ENCODE data around the gene ANAPC7.
"Not testable (repeated sequence)": the region's sequence is repeated elsewhere in the genome, so short reads cannot be mapped to it uniquely, and the experiment has no call there.

Gene ANAPC7

DNA sequence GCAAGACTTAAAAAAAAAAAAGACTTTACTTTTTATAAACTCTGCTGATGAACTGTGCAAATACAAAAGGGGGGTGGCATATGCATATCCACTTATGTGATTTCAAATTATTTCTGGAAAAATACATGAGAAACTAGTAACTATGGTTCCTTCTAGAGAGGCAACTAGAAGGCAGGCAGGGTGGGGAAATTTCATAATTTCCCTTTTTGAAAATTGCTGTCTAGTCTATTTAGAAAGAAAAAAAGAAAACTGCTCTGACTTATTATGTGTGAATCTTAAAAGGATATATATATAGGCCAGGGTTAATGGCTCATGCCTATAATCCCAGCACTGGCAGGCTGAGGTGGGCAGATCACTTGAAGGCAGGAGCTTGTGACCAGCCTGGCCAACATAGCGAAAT lies 42.3 kb downstream of the ANAPC7 start:
- DNase-seq (ENCODE audit: low read depth in 1 of 2, low spot score in 1 of 2): no peak
- TF ChIP-seq, protein P1, sequence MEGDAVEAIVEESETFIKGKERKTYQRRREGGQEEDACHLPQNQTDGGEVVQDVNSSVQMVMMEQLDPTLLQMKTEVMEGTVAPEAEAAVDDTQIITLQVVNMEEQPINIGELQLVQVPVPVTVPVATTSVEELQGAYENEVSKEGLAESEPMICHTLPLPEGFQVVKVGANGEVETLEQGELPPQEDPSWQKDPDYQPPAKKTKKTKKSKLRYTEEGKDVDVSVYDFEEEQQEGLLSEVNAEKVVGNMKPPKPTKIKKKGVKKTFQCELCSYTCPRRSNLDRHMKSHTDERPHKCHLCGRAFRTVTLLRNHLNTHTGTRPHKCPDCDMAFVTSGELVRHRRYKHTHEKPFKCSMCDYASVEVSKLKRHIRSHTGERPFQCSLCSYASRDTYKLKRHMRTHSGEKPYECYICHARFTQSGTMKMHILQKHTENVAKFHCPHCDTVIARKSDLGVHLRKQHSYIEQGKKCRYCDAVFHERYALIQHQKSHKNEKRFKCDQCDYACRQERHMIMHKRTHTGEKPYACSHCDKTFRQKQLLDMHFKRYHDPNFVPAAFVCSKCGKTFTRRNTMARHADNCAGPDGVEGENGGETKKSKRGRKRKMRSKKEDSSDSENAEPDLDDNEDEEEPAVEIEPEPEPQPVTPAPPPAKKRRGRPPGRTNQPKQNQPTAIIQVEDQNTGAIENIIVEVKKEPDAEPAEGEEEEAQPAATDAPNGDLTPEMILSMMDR (IDR thresholded peaks at IDR 0.05; ENCODE audit: insufficient read depth, low read length): no peak
- Histone ChIP-seq H3K27me3 (ENCODE audit: insufficient read depth, poor library complexity, severe bottlenecking) (no peaks in the 10 kb centered on the region), H3K27ac (replicated peaks) (no peak overlapping the region), H3K4me3 (replicated peaks; ENCODE audit: insufficient read depth, low read length) (no peak overlapping the region)

DNA sequence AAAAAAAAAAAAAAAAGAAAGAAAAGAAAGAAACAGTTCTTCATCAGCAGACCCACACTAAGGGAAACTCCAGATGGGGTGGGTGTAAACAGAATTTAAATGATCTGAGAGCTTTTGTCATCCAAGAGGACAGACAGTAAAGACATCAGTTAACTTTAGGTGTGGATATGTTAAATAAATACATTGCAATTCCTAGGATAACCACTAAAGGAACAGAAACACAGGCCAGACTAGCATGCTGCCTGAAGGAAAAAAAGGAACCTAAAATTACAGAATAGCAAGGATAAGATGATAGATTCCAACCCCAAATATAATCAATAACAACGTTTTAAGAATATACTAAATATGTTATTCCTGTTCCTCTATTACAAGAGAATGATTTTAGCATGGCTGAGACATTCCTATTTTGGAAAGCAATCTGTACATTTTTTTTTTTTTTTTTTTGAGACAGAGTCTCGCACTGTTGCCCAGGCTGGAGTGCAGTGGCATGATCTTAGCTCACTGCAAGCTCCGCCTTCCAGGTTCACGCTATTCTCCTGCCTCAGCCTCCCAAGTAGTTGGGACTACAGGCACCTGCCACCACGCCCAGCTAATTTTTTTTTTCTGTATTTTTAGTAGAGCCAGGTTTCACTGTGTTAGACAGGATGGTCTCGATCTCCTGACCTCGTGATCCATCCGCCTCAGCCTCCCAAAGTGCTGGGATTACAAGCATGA lies 45.0 kb downstream of the ANAPC7 start:
- not testable (repeated sequence) for DNase-seq (ENCODE audit: low read depth in 1 of 2, low spot score in 1 of 2); H3K27ac ChIP-seq (replicated peaks); H3K4me3 ChIP-seq (replicated peaks; ENCODE audit: insufficient read depth, low read length); H3K27me3 ChIP-seq (ENCODE audit: insufficient read depth, poor library complexity, severe bottlenecking)

DNA sequence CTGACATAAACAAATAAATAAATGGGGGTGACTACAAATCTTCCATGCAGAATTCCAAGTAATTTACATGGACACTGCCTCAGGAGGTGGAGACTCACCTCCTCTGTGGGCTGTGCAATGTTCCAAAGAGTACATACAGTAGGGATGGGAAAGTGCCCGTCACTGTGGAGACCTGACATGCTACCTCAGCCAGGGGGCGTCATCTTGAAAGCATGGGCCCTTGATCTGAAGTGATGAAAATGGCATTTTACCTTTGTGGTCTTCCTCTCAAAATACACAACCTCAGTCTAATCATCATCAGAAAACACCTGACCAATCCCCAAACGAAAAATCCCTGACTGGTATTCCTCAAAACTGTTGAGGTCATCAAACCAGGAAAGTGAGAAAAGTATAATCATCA lies 48.4 kb downstream of the ANAPC7 start:
- Histone ChIP-seq H3K27ac (replicated peaks) (no peak overlapping the region), H3K4me3 (replicated peaks; ENCODE audit: insufficient read depth, low read length) (no peak overlapping the region), H3K27me3 (ENCODE audit: insufficient read depth, poor library complexity, severe bottlenecking) (no peaks in the 10 kb centered on the region)
- no peak for DNase-seq (ENCODE audit: low read depth in 1 of 2, low spot score in 1 of 2)
- TF ChIP-seq, protein P1 (IDR thresholded peaks at IDR 0.05; ENCODE audit: insufficient read depth, low read length): no peak
- TF ChIP-seq, protein P2, sequence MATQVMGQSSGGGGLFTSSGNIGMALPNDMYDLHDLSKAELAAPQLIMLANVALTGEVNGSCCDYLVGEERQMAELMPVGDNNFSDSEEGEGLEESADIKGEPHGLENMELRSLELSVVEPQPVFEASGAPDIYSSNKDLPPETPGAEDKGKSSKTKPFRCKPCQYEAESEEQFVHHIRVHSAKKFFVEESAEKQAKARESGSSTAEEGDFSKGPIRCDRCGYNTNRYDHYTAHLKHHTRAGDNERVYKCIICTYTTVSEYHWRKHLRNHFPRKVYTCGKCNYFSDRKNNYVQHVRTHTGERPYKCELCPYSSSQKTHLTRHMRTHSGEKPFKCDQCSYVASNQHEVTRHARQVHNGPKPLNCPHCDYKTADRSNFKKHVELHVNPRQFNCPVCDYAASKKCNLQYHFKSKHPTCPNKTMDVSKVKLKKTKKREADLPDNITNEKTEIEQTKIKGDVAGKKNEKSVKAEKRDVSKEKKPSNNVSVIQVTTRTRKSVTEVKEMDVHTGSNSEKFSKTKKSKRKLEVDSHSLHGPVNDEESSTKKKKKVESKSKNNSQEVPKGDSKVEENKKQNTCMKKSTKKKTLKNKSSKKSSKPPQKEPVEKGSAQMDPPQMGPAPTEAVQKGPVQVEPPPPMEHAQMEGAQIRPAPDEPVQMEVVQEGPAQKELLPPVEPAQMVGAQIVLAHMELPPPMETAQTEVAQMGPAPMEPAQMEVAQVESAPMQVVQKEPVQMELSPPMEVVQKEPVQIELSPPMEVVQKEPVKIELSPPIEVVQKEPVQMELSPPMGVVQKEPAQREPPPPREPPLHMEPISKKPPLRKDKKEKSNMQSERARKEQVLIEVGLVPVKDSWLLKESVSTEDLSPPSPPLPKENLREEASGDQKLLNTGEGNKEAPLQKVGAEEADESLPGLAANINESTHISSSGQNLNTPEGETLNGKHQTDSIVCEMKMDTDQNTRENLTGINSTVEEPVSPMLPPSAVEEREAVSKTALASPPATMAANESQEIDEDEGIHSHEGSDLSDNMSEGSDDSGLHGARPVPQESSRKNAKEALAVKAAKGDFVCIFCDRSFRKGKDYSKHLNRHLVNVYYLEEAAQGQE (IDR thresholded peaks at IDR 0.05; ENCODE audit: insufficient replicate concordance, low read depth): no peak
- TF ChIP-seq POLR2AphosphoS5 (IDR thresholded peaks at IDR 0.05; ENCODE audit: low read depth): no peak
- no peak for TF ChIP-seq SPI1 (IDR thresholded peaks at IDR 0.05; ENCODE audit: borderline replicate concordance, low read depth)
- no peak for TF ChIP-seq GABPA (IDR thresholded peaks at IDR 0.05; ENCODE audit: low read depth)

DNA sequence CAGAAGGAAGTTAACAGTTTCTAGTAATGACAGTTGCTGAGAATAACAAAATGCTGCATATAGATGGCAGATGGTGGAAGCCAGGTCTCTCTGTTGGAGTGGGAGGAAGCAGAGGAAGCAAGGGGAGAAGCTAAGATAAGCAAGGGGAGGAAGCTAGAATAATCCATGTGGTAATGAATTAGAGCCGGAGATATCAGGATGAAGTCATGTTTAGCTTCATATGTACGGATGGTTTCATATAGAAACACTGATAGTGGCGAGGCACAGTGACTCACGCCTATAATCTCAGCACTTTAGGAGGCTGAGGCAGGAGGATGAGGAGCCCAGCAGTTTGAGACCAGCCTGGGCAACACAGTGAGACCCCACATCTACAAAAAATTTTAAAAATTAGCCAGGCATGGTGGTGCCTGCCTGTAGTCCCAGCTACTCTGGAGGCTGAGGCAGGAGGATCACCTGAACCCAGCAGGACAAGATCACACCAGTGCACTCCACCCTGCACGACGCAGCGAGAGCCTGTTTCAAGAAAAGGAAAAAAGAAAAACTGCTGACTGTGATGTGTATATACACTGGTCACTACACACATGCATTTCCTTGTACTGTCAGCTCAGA lies 49.2 kb downstream of the ANAPC7 start:
- Histone ChIP-seq H3K27ac (replicated peaks) (no peak overlapping the region), H3K4me3 (replicated peaks; ENCODE audit: insufficient read depth, low read length) (no peak overlapping the region), H3K27me3 (ENCODE audit: insufficient read depth, poor library complexity, severe bottlenecking) (no peaks in the 10 kb centered on the region)
- peak in 1 of 2 experiments; percentile 24 for DNase-seq (ENCODE audit: low read depth in 1 of 2, low spot score in 1 of 2)
- TF ChIP-seq, protein P2 (IDR thresholded peaks at IDR 0.05; ENCODE audit: insufficient replicate concordance, low read depth): no peak
- peak; percentile 62; the same call in 1 of the 2 replicates for TF ChIP-seq POLR2AphosphoS5 (IDR thresholded peaks at IDR 0.05; ENCODE audit: low read depth)
- TF ChIP-seq GABPA (IDR thresholded peaks at IDR 0.05; ENCODE audit: low read depth): no peak
- TF ChIP-seq, protein P1 (IDR thresholded peaks at IDR 0.05; ENCODE audit: insufficient read depth, low read length): no peak
- TF ChIP-seq SPI1 (IDR thresholded peaks at IDR 0.05; ENCODE audit: borderline replicate concordance, low read depth): peak; percentile 28; the same call in 1 of the 2 replicates

Data from HL-60 (cell line).